GM18909 (cell line): ENCODE measurements around the gene SRCIN1.

Experiments
- ATAC-seq: cut with Tn5 transposase; IDR thresholded peaks from one replicate; pipeline ENCODE4 v1.9.1; 2021; ENCODE audit warnings: mild to moderate bottlenecking; ENCODE audit not compliant: unreplicated experiment, poor library complexity

SRCIN1 gene

GRCh38 chr17:38585056-38585917 lies 20.5 kb downstream of the SRCIN1 start:
- ATAC-seq: no peak

GRCh38 chr17:38584350-38584925 lies 21.3 kb downstream of the SRCIN1 start:
- no peak for ATAC-seq

GRCh38 chr17:38583828-38584349 lies 21.9 kb downstream of the SRCIN1 start:
- no peak for ATAC-seq

GRCh38 chr17:38583176-38583575 lies 22.6 kb downstream of the SRCIN1 start:
- ATAC-seq: no peak

GRCh38 chr17:38582069-38582468 lies 23.7 kb downstream of the SRCIN1 start:
- ATAC-seq: no peak

- ATAC-seq: no peak
Observed at GRCh38 chr17:38579934-38580333, 25.8 kb downstream of the SRCIN1 start.

GRCh38 chr17:38579083-38579480 lies 26.7 kb downstream of the SRCIN1 start:
- ATAC-seq: no peak

GRCh38 chr17:38578229-38579082 lies 27.3 kb downstream of the SRCIN1 start:
- ATAC-seq: no peak

GRCh38 chr17:38577645-38578173 lies 28.0 kb downstream of the SRCIN1 start:
- no peak for ATAC-seq

GRCh38 chr17:38577244-38577643 lies 28.5 kb downstream of the SRCIN1 start:
- ATAC-seq: no peak

GRCh38 chr17:38575781-38576180 lies 30.0 kb downstream of the SRCIN1 start:
- no peak for ATAC-seq

GRCh38 chr17:38574712-38575111 lies 31.0 kb downstream of the SRCIN1 start:
- no peak for ATAC-seq

- no peak for ATAC-seq
Observed at GRCh38 chr17:38572669-38573365, 32.9 kb downstream of the SRCIN1 start.

GRCh38 chr17:38571833-38572668 lies 33.7 kb downstream of the SRCIN1 start:
- no peak for ATAC-seq

- no peak for ATAC-seq
Observed at GRCh38 chr17:38569701-38570512, 35.8 kb downstream of the SRCIN1 start.

GRCh38 chr17:38568845-38569510 lies 36.8 kb downstream of the SRCIN1 start:
- ATAC-seq: no peak

GRCh38 chr17:38568274-38568673 lies 37.5 kb downstream of the SRCIN1 start:
- no peak for ATAC-seq

- ATAC-seq: no peak
Observed at GRCh38 chr17:38567350-38567749, 38.4 kb downstream of the SRCIN1 start.
